DND-41 (cell line): Measurements from ENCODE around the gene LRP6.
A peak's percentile ranks its signal among the peaks of the same experiment; 100 is the strongest.

ENCODE experiments used
- ATAC-seq: fragments of 200-7000 bp; cut with Tn5 transposase; 3 replicates; pipeline ENCODE4 v1.9.1; 2021; ENCODE audit warnings: low read depth; ENCODE audit not compliant: insufficient read depth
- DNase-seq: peaks from one replicate; pipeline ENCODE4 v3.0.0-alpha.2; 2020
- H2AFZ ChIP-seq: 2 replicates; pipeline ENCODE4 v1.6.0; 2012; ENCODE audit warnings: low read depth, low read length
- H3K27ac ChIP-seq: 2 replicates; pipeline ENCODE4 v1.5.1; 2012; ENCODE audit warnings: low read length, inconsistent platforms
- H3K27me3 ChIP-seq: fragments of 200-600 bp; sonication (generic); 2 replicates; pipeline ENCODE4 v1.6.0; 2012; ENCODE audit warnings: low read length, mild to moderate bottlenecking, inconsistent platforms; ENCODE audit not compliant: insufficient read depth, poor library complexity
- H3K36me3 ChIP-seq: 2 replicates; pipeline ENCODE4 v1.5.1; 2012; ENCODE audit warnings: low read length, inconsistent platforms; ENCODE audit not compliant: insufficient read depth
- H3K4me1 ChIP-seq: 2 replicates; pipeline ENCODE4 v1.5.1; 2012; ENCODE audit warnings: mild to moderate bottlenecking, low read length; ENCODE audit not compliant: insufficient read depth
- H3K4me2 ChIP-seq: 2 replicates; pipeline ENCODE4 v1.6.0; 2012; ENCODE audit warnings: mild to moderate bottlenecking, moderate library complexity, low read length, inconsistent platforms; ENCODE audit not compliant: insufficient read depth
- H3K4me3 ChIP-seq, 2 experiments: fragments of 200-600 bp in 1 of 2; shearing (Covaris generic) in 1 of 2; 2 replicates each; pipeline ENCODE4 v1.5.1; 2012 to 2016; ENCODE audit warnings: inconsistent platforms in 2 of 2, low read length in 2 of 2, mild to moderate bottlenecking in 2 of 2, low read depth in 1 of 2, moderate library complexity in 1 of 2
- H3K79me2 ChIP-seq: 2 replicates; pipeline ENCODE4 v1.6.0; 2012; ENCODE audit warnings: low read length, inconsistent platforms; ENCODE audit not compliant: insufficient read depth
- H3K9ac ChIP-seq: 2 replicates; pipeline ENCODE4 v1.6.0; 2012; ENCODE audit warnings: low read depth, mild to moderate bottlenecking, inconsistent platforms, low read length, moderate library complexity
- H3K9me3 ChIP-seq: 2 replicates; pipeline ENCODE4 v1.5.1; 2012; ENCODE audit warnings: low read length, moderate library complexity, mild to moderate bottlenecking, inconsistent platforms; ENCODE audit not compliant: insufficient read depth, severe bottlenecking
- H4K20me1 ChIP-seq: 2 replicates; pipeline ENCODE4 v1.6.0; 2012; ENCODE audit warnings: low read length; ENCODE audit not compliant: insufficient read depth
- CTCF ChIP-seq: IDR thresholded peaks from 2 replicates; pipeline ENCODE4 v1.5.1; 2012; ENCODE audit warnings: borderline replicate concordance, low read length, moderate library complexity, mild to moderate bottlenecking; ENCODE audit not compliant: poor library complexity, severe bottlenecking; ENCODE audit errors: extremely low read depth
- EZH2 ChIP-seq: IDR thresholded peaks from 3 replicates; pipeline ENCODE4 v1.6.1; 2012; ENCODE audit warnings: borderline replicate concordance, low read depth, mild to moderate bottlenecking, moderate library complexity, low read length, inconsistent platforms; ENCODE audit not compliant: severe bottlenecking

The LRP6 gene

GRCh38 chr12:12254553-12254952, 12.3 kb downstream of the LRP6 start:
- no peaks in the 10 kb centered on the region for H3K36me3 ChIP-seq
- H3K9me3 ChIP-seq, result no peaks in the 10 kb centered on the region
- no peak overlapping the region for H3K27ac ChIP-seq
- H3K4me2 ChIP-seq, result no peak overlapping the region
- H4K20me1 ChIP-seq, result no peaks in the 10 kb centered on the region
- no peaks in the 10 kb centered on the region for H3K27me3 ChIP-seq
- no peak for TF ChIP-seq CTCF
- no peak for TF ChIP-seq EZH2
- DNase-seq, result no peak
- H2AFZ ChIP-seq, result no peak overlapping the region
- H3K4me1 ChIP-seq, result no peaks in the 10 kb centered on the region
- no peak for ATAC-seq
- H3K79me2 ChIP-seq, result peaks cover 14% of the 10 kb centered on the region; the same call in 1 of the 2 replicates
- H3K4me3 ChIP-seq, result no peak overlapping the region
- no peak overlapping the region for H3K9ac ChIP-seq

- DNase-seq, result no peak
- H3K4me3 ChIP-seq, result no peak overlapping the region
- TF ChIP-seq CTCF (no peak), EZH2 (no peak)
- no peak overlapping the region for H3K4me2 ChIP-seq
- H3K4me1 ChIP-seq, result no peaks in the 10 kb centered on the region
- no peak overlapping the region for H2AFZ ChIP-seq
- peaks cover 5% of the 10 kb centered on the region; the same call in 1 of the 2 replicates for H3K79me2 ChIP-seq
- no peaks in the 10 kb centered on the region; the same call in 1 of the 2 replicates for H4K20me1 ChIP-seq
- no peaks in the 10 kb centered on the region for H3K9me3 ChIP-seq
- H3K9ac ChIP-seq, result no peak overlapping the region
- no peak overlapping the region for H3K27ac ChIP-seq
- peak; percentile 47; the same call in 2 of the 3 replicates for ATAC-seq
- no peaks in the 10 kb centered on the region for H3K27me3 ChIP-seq
- H3K36me3 ChIP-seq, result no peaks in the 10 kb centered on the region
Observed at GRCh38 chr12:12249216-12250050, 17.4 kb downstream of the LRP6 start.

GRCh38 chr12:12247584-12247983, 19.3 kb downstream of the LRP6 start:
- Histone ChIP-seq H3K9ac (no peak overlapping the region), H3K36me3 (peaks cover 7% of the 10 kb centered on the region; the same call in 1 of the 2 replicates), H3K27ac (no peak overlapping the region), H3K9me3 (no peaks in the 10 kb centered on the region), H3K4me3 (no peak overlapping the region), H3K27me3 (no peaks in the 10 kb centered on the region), H2AFZ (no peak overlapping the region), H3K4me2 (no peak overlapping the region), H4K20me1 (no peaks in the 10 kb centered on the region; the same call in 1 of the 2 replicates), H3K79me2 (peaks cover 2% of the 10 kb centered on the region; the same call in 1 of the 2 replicates), H3K4me1 (no peaks in the 10 kb centered on the region)
- TF ChIP-seq EZH2 (no peak), CTCF (no peak)
- DNase-seq (no peak), ATAC-seq (no peak)
